HG03097 (cell line): ENCODE results near the gene ASAP2.

Experiments used
- ATAC-seq: cut with Tn5 transposase; IDR thresholded peaks from one replicate; pipeline ENCODE4 v1.9.1; 2021; ENCODE audit not compliant: unreplicated experiment, low FRiP score

Gene ASAP2

GRCh38 chr2:9415516-9416169 is 209.0 kb downstream of the ASAP2 start:
- ATAC-seq, result no peak

GRCh38 chr2:9416267-9416961 is 209.8 kb downstream of the ASAP2 start:
- ATAC-seq, result no peak

GRCh38 chr2:9416962-9417316 is 210.3 kb downstream of the ASAP2 start:
- ATAC-seq, result no peak

GRCh38 chr2:9417725-9418124 is 211.1 kb downstream of the ASAP2 start:
- ATAC-seq, result no peak

- no peak for ATAC-seq
Observed at GRCh38 chr2:9418746-9419145, 212.1 kb downstream of the ASAP2 start.

GRCh38 chr2:9419541-9419940 is 212.9 kb downstream of the ASAP2 start:
- no peak for ATAC-seq

- no peak for ATAC-seq
Observed at GRCh38 chr2:9420495-9420894, 213.9 kb downstream of the ASAP2 start.

GRCh38 chr2:9422321-9423099 is 215.9 kb downstream of the ASAP2 start:
- peak; percentile 26 for ATAC-seq

- peak; percentile 79 for ATAC-seq
Observed at GRCh38 chr2:9423100-9423921, 216.7 kb downstream of the ASAP2 start, which contains the start of the genes CPSF3 and ITGB1BP1. TSS of gene CPSF3 (plus strand) at chr2:9423654. CDS start at chr2:9423774, 120 bp downstream. TSS of gene ITGB1BP1 (minus strand) at chr2:9423528. CDS start at chr2:9418697, 4,831 bp downstream.

- ATAC-seq, result peak; percentile 6
Observed at GRCh38 chr2:9423922-9424272, 217.3 kb downstream of the ASAP2 start.

GRCh38 chr2:9424447-9425164 is 218.0 kb downstream of the ASAP2 start:
- ATAC-seq, result no peak

- ATAC-seq, result no peak
Observed at GRCh38 chr2:9428965-9429577, 222.5 kb downstream of the ASAP2 start.

GRCh38 chr2:9430316-9431293 is 224.0 kb downstream of the ASAP2 start:
- ATAC-seq, result no peak

GRCh38 chr2:9434489-9434888 is 227.9 kb downstream of the ASAP2 start:
- no peak for ATAC-seq

GRCh38 chr2:9439536-9439935 is 232.9 kb downstream of the ASAP2 start:
- no peak for ATAC-seq

GRCh38 chr2:9440058-9440727 is 233.6 kb downstream of the ASAP2 start:
- ATAC-seq, result no peak

GRCh38 chr2:9441556-9441955 is 234.9 kb downstream of the ASAP2 start:
- ATAC-seq, result no peak

- no peak for ATAC-seq
Observed at GRCh38 chr2:9443526-9443925, 236.9 kb downstream of the ASAP2 start.
